Inflammatory macrophage treated with lipopolysaccharide for 1 hour (primary cell): ENCODE results near the gene PTGDS.

Experiments used
- DNase-seq, 2 donors: peaks; one replicate each; pipeline ENCODE4 v3.0.0-alpha.2; 2020 to 2022

PTGDS gene

GRCh38 chr9:137026384-137026783 lies 49.1 kb downstream of the PTGDS start:
- DNase-seq = no peak

- no peak for DNase-seq
These were observed 49.5 kb downstream of the PTGDS start for GRCh38 chr9:137026828-137027227.

- no peak for DNase-seq
These were observed 50.3 kb downstream of the PTGDS start, which contains the start of gene ABCA2 for GRCh38 chr9:137027369-137028262. TSS of gene ABCA2 (minus strand) at chr9:137028237. CDS start at chr9:137028140, 97 bp downstream.

- DNase-seq = peak; percentile 36 to 50
These were observed 51.2 kb downstream of the PTGDS start for GRCh38 chr9:137028263-137029057.

- DNase-seq = peak; percentile 55 to 87
These were observed 52.0 kb downstream of the PTGDS start for GRCh38 chr9:137029058-137029936.

GRCh38 chr9:137030006-137030405 lies 52.7 kb downstream of the PTGDS start:
- DNase-seq = no peak

- peak; percentile 45 to 62 for DNase-seq
These were observed 53.5 kb downstream of the PTGDS start for GRCh38 chr9:137030538-137031527.
